Gastroesophageal sphincter (tissue), 4 donors: ENCODE results near the gene VPREB3. TPM values are rescaled to one million over a fixed set of nuclear protein-coding genes. Genes with fewer than 3 reads are reported as not detected.
A peak's percentile ranks its signal among the peaks of the same experiment; 100 is the strongest.

ENCODE experiments used
- ATAC-seq: fragments of 150-250 bp; one replicate; pipeline ENCODE4 v1.9.1; 2016; ENCODE audit warnings: mild to moderate bottlenecking, moderate library complexity
- H3K27ac ChIP-seq, 4 donors: fragments of 200-600 bp; sonication (generic) in 3 of 4; 1 replicate in 3 of 4; 2 replicates in 1 of 4; pipeline ENCODE4 v1.5.1; 2016 to 2019
- H3K27me3 ChIP-seq: fragments of 200-600 bp; sonication (generic); one replicate; pipeline ENCODE4 v1.5.1; 2019
- H3K36me3 ChIP-seq, 2 donors: fragments of 200-600 bp; sonication (generic); one replicate each; pipeline ENCODE4 v1.5.1; 2019; ENCODE audit warnings: control low read depth in 1 of 2
- H3K4me1 ChIP-seq, 3 donors: fragments of 200-600 bp; sonication (generic); 1 replicate in 2 of 3; 2 replicates in 1 of 3; pipeline ENCODE4 v1.5.1; 2016 to 2019; ENCODE audit warnings: control low read depth in 2 of 3
- H3K4me3 ChIP-seq, 2 donors: fragments of 200-600 bp; sonication (generic); one replicate each; pipeline ENCODE4 v1.5.1; 2019; ENCODE audit warnings: mild to moderate bottlenecking in 1 of 2, moderate library complexity in 1 of 2
- H3K9me3 ChIP-seq, 3 donors: fragments of 200-600 bp; sonication (generic); one replicate each; pipeline ENCODE4 v1.5.1; 2017 to 2019; ENCODE audit warnings: control low read depth in 2 of 3
- EP300 ChIP-seq: sonication (generic); formaldehyde crosslinking; IDR thresholded peaks from one replicate; pipeline ENCODE4 v1.6.1; 2017; ENCODE audit warnings: antibody characterized with exemption, mild to moderate bottlenecking
- POLR2A ChIP-seq, 2 donors: fragments of 450-650 bp; IDR thresholded peaks; one replicate each; pipeline ENCODE4 v1.6.1; 2017; ENCODE audit warnings: antibody characterized with exemption in 2 of 2, mild to moderate bottlenecking in 2 of 2, moderate library complexity in 1 of 2
- POLR2AphosphoS5 ChIP-seq: sonication (generic); formaldehyde crosslinking; IDR thresholded peaks from one replicate; pipeline ENCODE4 v1.6.1; 2017; ENCODE audit warnings: antibody characterized with exemption
- WGBS, 2 donors: methylation state at CpG; one replicate each; pipeline ENCODE4 v1.1.5; 2018; ENCODE audit warnings: low coverage in 1 of 2; 5-methylcytosine and 5-hydroxymethylcytosine counted together
- total RNA-seq, 4 donors: library from RNA; depleted of rRNA; stranded (reverse); fragments of >200 nt; gene quantifications; one replicate each; pipeline ENCODE4 v1.1.0, GENCODE V29; 2016
- TF ChIP-seq, protein P1 (sequence below), 4 experiments: fragments of 200-600 bp in 2 of 4; fragments of 450-650 bp in 2 of 4; sonication (generic) in 1 of 4; IDR thresholded peaks; one replicate each; pipeline ENCODE4 v1.5.1; 2017 to 2019; ENCODE audit warnings: antibody characterized with exemption in 4 of 4, mild to moderate bottlenecking in 2 of 4, moderate library complexity in 2 of 4

Gene VPREB3
- total RNA-seq, 4 donors from 2014 or later, result 1.9 TPM; not detected in 3

DNA sequence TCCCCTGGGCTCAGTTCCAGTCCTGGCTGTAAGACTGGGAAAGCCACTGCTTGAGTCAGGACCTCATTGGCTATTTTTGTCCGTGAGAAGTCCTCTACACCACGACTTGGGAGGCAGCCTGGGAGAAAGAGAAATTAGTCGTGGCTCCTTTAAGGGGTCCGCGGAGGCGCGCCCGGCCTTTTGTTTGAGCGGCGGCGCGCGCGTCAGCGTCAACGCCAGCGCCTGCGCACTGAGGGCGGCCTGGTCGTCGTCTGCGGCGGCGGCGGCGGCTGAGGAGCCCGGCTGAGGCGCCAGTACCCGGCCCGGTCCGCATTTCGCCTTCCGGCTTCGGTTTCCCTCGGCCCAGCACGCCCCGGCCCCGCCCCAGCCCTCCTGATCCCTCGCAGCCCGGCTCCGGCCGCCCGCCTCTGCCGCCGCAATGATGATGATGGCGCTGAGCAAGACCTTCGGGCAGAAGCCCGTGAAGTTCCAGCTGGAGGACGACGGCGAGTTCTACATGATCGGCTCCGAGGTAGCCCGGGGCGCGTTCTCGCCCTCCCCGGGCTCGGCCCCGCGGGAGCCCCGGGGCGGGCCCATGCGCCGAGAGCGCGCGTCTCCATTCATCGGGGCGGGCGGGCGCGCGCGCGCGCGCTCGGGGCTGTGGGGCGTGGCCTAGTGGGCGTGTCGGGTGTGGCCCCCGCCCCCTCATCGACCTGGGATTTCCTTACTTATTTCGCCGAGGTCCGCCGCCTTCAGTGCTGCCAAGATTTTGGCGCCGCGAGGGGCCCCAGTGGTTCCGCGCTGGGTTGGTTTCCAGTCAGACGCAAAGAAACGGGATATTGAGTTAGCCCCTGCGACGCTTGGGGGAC lies 32.8 kb upstream of the VPREB3 start, which contains the start of gene SMARCB1:
Gene SMARCB1, plus strand, starts transcription at position 215 of the 848 bp plus-strand sequence. Its CDS starts 204 bp downstream, at position 419.
- H3K4me1 ChIP-seq, result peaks cover 0 to 61% (median 11%) of the 10 kb centered on the region in 3 donors
- peak; percentile 94 for ATAC-seq

DNA sequence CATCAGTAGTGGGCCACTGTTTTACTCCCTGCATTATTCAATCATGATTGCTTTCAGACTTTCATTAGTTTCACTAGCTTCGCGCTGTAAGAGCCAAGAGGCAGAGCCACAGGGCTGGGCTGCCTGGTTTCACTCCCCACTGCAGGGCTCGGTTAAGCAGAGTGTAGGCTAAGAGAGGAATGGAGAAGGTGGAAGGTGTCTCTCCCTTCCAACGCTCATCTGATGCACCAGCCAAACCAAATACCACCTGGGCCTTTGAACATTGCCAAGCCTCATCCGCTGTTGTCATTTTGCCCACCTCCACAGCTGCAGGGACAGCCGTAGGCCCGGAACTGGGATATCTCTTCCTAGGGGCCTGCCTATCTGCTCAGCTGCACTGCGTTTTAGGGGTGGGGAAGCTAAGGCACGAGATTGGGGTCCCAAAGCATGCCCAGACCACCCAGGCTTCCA lies 32.1 kb upstream of the VPREB3 start:
- Histone ChIP-seq H3K27me3 (no peaks in the 10 kb centered on the region), H3K9me3 (no peaks in the 10 kb centered on the region), H3K4me1 (peaks cover 0 to 54% (median 11%) of the 10 kb centered on the region in 3 donors), H3K36me3 (peaks cover 0 to 3% of the 10 kb centered on the region in 2 donors), H3K27ac (peak overlapping the region; percentile 81 to 100 (median 98)), H3K4me3 (peak overlapping the region in 1 of 2 donors; percentile 97)
- TF ChIP-seq POLR2AphosphoS5, result no peak
- TF ChIP-seq, protein P1, sequence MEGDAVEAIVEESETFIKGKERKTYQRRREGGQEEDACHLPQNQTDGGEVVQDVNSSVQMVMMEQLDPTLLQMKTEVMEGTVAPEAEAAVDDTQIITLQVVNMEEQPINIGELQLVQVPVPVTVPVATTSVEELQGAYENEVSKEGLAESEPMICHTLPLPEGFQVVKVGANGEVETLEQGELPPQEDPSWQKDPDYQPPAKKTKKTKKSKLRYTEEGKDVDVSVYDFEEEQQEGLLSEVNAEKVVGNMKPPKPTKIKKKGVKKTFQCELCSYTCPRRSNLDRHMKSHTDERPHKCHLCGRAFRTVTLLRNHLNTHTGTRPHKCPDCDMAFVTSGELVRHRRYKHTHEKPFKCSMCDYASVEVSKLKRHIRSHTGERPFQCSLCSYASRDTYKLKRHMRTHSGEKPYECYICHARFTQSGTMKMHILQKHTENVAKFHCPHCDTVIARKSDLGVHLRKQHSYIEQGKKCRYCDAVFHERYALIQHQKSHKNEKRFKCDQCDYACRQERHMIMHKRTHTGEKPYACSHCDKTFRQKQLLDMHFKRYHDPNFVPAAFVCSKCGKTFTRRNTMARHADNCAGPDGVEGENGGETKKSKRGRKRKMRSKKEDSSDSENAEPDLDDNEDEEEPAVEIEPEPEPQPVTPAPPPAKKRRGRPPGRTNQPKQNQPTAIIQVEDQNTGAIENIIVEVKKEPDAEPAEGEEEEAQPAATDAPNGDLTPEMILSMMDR (IDR thresholded peaks at IDR 0.05), result peak in 1 of 4 experiments; percentile 17
- WGBS, 2 donors, result 8 to 24% methylated on average over 4 to 5 of the region's 9 CpGs
- ATAC-seq, result no peak

More for the DNA sequence above, 32.8 kb upstream of the VPREB3 start, which contains the start of gene SMARCB1:
- Histone ChIP-seq H3K27ac (peak within 1 kb of the TSS; percentile 81 to 100 (median 98)), H3K36me3 (peaks cover 0 to 7% of the 10 kb centered on the region in 2 donors), H3K27me3 (no peaks in the 10 kb centered on the region), H3K9me3 (no peaks in the 10 kb centered on the region), H3K4me3 (peak within 1 kb of the TSS; percentile 54 to 97)
- WGBS, 2 donors, result 0% methylated on average over 3 of the region's 97 CpGs; no CpG with 5 or more reads in 1 of the 2 donors
- TF ChIP-seq POLR2AphosphoS5, result peak; percentile 44
- TF ChIP-seq, protein P1 (IDR thresholded peaks at IDR 0.05), result peak in 1 of 4 experiments; percentile 2
- peak; percentile 83 to 87 for TF ChIP-seq POLR2A (IDR thresholded peaks at IDR 0.05)
- TF ChIP-seq EP300, result no peak

DNA sequence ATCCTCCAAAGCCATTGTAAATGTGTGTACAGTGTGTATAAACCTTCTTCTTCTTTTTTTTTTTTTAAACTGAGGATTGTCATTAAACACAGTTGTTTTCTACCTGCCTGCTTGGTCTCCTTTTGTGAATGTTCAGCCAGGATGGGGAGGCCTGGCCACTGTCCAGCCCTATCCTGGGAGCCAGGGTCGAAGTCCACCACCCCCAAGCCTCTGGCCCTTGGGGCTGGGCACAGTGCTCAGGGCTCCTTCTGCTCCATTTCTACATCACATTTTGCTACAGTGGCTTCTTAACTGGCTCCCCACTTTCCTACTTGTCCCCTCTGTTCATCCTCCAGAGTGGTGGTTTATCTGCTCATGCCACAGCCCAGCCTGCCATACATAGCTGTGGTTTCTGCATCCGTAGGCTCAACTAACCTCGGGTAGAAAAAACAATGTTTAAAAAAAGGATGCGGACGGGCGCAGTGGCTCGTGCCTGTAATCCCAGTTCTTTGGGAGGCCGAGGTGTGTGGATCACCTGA lies 30.0 kb upstream of the VPREB3 start:
- Histone ChIP-seq H3K9me3 (no peaks in the 10 kb centered on the region), H3K36me3 (peaks cover 0 to 19% of the 10 kb centered on the region in 2 donors), H3K4me3 (no peak overlapping the region), H3K4me1 (peaks cover 0 to 39% (median 11%) of the 10 kb centered on the region in 3 donors), H3K27me3 (no peaks in the 10 kb centered on the region), H3K27ac (peak overlapping the region in 2 of 4 donors; percentile 5 to 26)
- ATAC-seq, result no peak
- 68 to 100% methylated on average over 2 to 3 of the region's 8 CpGs for WGBS, 2 donors
- no peak for TF ChIP-seq POLR2AphosphoS5
- no peak for TF ChIP-seq POLR2A (IDR thresholded peaks at IDR 0.05)
- TF ChIP-seq, protein P1 (IDR thresholded peaks at IDR 0.05), result no peak
- TF ChIP-seq EP300, result no peak

DNA sequence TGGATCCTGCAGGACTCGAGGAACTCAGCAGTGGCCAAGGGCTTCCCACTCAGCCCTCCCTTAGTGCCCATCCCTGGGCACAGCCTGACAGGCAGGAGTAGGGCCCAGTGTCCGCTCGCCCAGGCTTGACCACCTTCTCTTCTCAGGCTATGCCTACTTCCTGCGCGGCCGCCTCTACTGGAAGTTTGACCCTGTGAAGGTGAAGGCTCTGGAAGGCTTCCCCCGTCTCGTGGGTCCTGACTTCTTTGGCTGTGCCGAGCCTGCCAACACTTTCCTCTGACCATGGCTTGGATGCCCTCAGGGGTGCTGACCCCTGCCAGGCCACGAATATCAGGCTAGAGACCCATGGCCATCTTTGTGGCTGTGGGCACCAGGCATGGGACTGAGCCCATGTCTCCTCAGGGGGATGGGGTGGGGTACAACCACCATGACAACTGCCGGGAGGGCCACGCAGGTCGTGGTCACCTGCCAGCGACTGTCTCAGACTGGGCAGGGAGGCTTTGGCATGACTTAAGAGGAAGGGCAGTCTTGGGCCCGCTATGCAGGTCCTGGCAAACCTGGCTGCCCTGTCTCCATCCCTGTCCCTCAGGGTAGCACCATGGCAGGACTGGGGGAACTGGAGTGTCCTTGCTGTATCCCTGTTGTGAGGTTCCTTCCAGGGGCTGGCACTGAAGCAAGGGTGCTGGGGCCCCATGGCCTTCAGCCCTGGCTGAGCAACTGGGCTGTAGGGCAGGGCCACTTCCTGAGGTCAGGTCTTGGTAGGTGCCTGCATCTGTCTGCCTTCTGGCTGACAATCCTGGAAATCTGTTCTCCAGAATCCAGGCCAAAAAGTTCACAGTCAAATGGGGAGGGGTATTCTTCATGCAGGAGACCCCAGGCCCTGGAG lies 29.3 kb upstream of the VPREB3 start:
- 73% methylated on average over 6 of the region's 15 CpGs; no CpG with 5 or more reads in 1 of the 2 donors for WGBS, 2 donors
- H3K4me1 ChIP-seq, result peaks cover 0 to 31% (median 11%) of the 10 kb centered on the region in 3 donors
- no peaks in the 10 kb centered on the region for H3K9me3 ChIP-seq
- no peak overlapping the region for H3K4me3 ChIP-seq
- H3K27ac ChIP-seq, result peak overlapping the region in 2 of 4 donors; percentile 5 to 26
- TF ChIP-seq, protein P1 (IDR thresholded peaks at IDR 0.05), result no peak
- TF ChIP-seq POLR2AphosphoS5 (no peak), POLR2A (IDR thresholded peaks at IDR 0.05) (no peak), EP300 (no peak)
- no peaks in the 10 kb centered on the region for H3K27me3 ChIP-seq
- ATAC-seq, result no peak
- peaks cover 0 to 21% of the 10 kb centered on the region in 2 donors for H3K36me3 ChIP-seq
